ENCODE data around the gene SEPTIN11.

GRCh38 chr4:76984788-76985211 is 35.2 kb downstream of the SEPTIN11 start:
- TF ChIP-seq CTCF (IDR thresholded peaks at IDR 0.05; ENCODE audit: low read depth, low read length, missing input control), result no peak
- TF ChIP-seq MAX (IDR thresholded peaks at IDR 0.05), result peak; percentile 83
- peak; percentile 58 for TF ChIP-seq NR2F2 (IDR thresholded peaks at IDR 0.05)
- peak; percentile 17 for TF ChIP-seq YY1 (IDR thresholded peaks at IDR 0.05)

Data from liver (tissue), 3 donors.